Breast epithelium (tissue), 4 donors: ENCODE measurements around the gene MVB12A. TPM values are rescaled to one million over a fixed set of nuclear protein-coding genes. Genes with fewer than 3 reads are reported as not detected.
A peak's percentile ranks its signal among the peaks of the same experiment; 100 is the strongest.

Experiments used
- DNase-seq, 2 donors: peaks; one replicate each; pipeline ENCODE4 v3.0.0-alpha.2; 2019; ENCODE audit warnings: low spot score in 2 of 2
- H3K27ac ChIP-seq, 2 donors: fragments of 200-600 bp; sonication (generic) in 1 of 2; one replicate each; pipeline ENCODE4 v1.5.1; 2016 to 2019; ENCODE audit warnings: mild to moderate bottlenecking in 1 of 2
- H3K27me3 ChIP-seq, 2 donors: fragments of 200-600 bp; sonication (generic) in 1 of 2; one replicate each; pipeline versions ENCODE4 v1.5.1 to v1.6.0; 2017 to 2019; ENCODE audit warnings: control low read depth in 1 of 2, mild to moderate bottlenecking in 1 of 2
- H3K36me3 ChIP-seq: fragments of 200-600 bp; one replicate; pipeline ENCODE4 v1.5.1; 2019
- H3K4me1 ChIP-seq, 2 donors: fragments of 200-600 bp; sonication (generic); one replicate each; pipeline ENCODE4 v1.5.1; 2016 to 2019; ENCODE audit warnings: control low read depth in 1 of 2
- H3K4me3 ChIP-seq, 3 donors: fragments of 200-600 bp; sonication (generic); 1 replicate in 2 of 3; 2 replicates in 1 of 3; pipeline ENCODE4 v1.5.1; 2016 to 2019; ENCODE audit warnings: mild to moderate bottlenecking in 3 of 3, moderate library complexity in 2 of 3
- H3K9me3 ChIP-seq, 2 donors: fragments of 200-600 bp; sonication (generic) in 1 of 2; one replicate each; pipeline ENCODE4 v1.5.1; 2016 to 2019; ENCODE audit warnings: control low read depth in 1 of 2
- POLR2A ChIP-seq: fragments of 450-650 bp; IDR thresholded peaks from one replicate; pipeline ENCODE4 v1.6.1; 2016; ENCODE audit warnings: antibody characterized with exemption, mild to moderate bottlenecking, moderate library complexity
- POLR2AphosphoS5 ChIP-seq, 3 donors: sonication (generic); formaldehyde crosslinking; IDR thresholded peaks; one replicate each; pipeline ENCODE4 v1.6.1; 2017; ENCODE audit warnings: antibody characterized with exemption in 3 of 3
- intact Hi-C: fragments of 100-400 bp; cut with DNase I; formaldehyde crosslinking; loops from one replicate; pipeline ENCODE4 v1.15.1; 2023; ENCODE audit warnings: low total_unique reads
- total RNA-seq, 3 donors: library from RNA; depleted of rRNA; stranded (reverse); fragments of >200 nt; gene quantifications; one replicate each; pipeline ENCODE4 v1.1.0, GENCODE V29; 2016
- TF ChIP-seq, protein P1 (sequence below), 3 donors: fragments of 450-650 bp; IDR thresholded peaks; one replicate each; pipeline ENCODE4 v1.5.1; 2016 to 2017; ENCODE audit warnings: antibody characterized with exemption in 3 of 3, mild to moderate bottlenecking in 3 of 3, moderate library complexity in 3 of 3

MVB12A gene
- total RNA-seq, 3 donors from 2014 or later: 51.5 to 76.4 (median 74.1) TPM

DNA sequence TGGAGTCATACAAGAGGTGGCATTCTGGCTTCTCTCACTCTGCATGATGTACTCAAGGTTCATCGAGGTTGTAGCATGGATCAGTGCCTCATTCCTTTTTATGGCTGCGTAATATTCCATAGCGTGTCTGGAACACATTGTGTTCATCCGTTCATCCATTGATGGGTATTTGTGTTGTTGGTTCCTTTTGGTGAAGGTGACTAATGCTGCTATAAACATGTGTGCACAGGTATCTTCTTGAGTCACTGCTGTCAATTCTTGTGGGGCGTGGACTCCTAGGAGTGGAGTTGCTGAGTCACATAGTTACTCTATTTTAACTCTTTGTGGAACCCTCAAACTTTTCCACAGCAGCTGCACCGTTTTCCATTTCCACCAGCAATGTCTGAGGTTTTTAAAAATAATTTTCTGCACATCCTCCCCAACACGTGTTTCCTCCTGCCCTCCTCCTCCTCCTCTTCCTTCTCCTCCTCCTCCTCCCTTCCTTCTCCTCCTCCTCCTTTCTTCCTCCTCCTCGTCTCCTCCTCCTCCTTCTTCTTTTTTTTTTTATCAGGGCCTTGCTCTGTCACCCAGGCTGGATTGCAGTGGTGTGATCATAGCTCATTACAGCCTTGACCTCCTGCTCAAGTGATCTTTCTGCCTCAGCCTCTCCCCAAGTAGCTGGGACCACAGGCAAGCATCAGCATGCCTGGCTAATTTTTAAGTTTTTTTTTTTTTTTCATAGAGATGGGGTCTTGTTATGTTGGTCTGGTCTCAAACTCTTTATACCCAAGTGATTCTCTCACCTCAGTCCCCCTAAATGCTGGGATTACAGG lies 30.6 kb downstream of the MVB12A start:
- Histone ChIP-seq H3K36me3 (no peaks in the 10 kb centered on the region), H3K4me3 (no peak overlapping the region), H3K27ac (no peak overlapping the region), H3K4me1 (no peaks in the 10 kb centered on the region), H3K9me3 (no peaks in the 10 kb centered on the region), H3K27me3 (peaks cover 0 to 13% of the 10 kb centered on the region in 2 donors)
- TF ChIP-seq, protein P1, sequence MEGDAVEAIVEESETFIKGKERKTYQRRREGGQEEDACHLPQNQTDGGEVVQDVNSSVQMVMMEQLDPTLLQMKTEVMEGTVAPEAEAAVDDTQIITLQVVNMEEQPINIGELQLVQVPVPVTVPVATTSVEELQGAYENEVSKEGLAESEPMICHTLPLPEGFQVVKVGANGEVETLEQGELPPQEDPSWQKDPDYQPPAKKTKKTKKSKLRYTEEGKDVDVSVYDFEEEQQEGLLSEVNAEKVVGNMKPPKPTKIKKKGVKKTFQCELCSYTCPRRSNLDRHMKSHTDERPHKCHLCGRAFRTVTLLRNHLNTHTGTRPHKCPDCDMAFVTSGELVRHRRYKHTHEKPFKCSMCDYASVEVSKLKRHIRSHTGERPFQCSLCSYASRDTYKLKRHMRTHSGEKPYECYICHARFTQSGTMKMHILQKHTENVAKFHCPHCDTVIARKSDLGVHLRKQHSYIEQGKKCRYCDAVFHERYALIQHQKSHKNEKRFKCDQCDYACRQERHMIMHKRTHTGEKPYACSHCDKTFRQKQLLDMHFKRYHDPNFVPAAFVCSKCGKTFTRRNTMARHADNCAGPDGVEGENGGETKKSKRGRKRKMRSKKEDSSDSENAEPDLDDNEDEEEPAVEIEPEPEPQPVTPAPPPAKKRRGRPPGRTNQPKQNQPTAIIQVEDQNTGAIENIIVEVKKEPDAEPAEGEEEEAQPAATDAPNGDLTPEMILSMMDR (IDR thresholded peaks at IDR 0.05): no peak
- TF ChIP-seq POLR2A (no peak), POLR2AphosphoS5 (IDR thresholded peaks at IDR 0.05) (no peak)
- no peak for DNase-seq
- intact Hi-C loops: no loop called here

DNA sequence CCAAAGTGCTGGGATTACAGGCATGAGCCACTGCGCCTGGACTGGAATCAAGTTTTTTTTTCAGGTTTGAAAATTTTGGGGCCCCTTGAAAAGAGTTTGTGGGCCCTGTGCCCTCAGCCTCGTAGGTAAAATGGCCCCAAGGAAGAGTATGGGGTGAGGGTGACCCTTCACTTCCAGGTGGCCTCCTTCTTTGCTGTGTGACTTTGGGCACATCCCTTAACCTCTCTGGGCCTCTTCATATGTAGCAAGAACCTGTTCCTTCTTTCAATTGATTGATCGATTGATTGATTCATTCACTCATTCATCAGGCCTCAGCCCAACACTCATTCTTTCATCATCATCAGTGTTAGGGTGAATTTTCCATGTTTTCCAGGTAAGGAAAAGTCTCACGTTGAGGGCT lies 32.0 kb downstream of the MVB12A start:
- Histone ChIP-seq H3K27ac (no peak overlapping the region), H3K4me1 (no peaks in the 10 kb centered on the region), H3K27me3 (peaks cover 0 to 25% of the 10 kb centered on the region in 2 donors), H3K36me3 (no peaks in the 10 kb centered on the region), H3K4me3 (no peak overlapping the region), H3K9me3 (no peaks in the 10 kb centered on the region)
- TF ChIP-seq POLR2AphosphoS5 (IDR thresholded peaks at IDR 0.05): no peak
- TF ChIP-seq POLR2A: no peak
- TF ChIP-seq, protein P1 (IDR thresholded peaks at IDR 0.05): no peak
- no peak for DNase-seq
- intact Hi-C loops: no loop called here

DNA sequence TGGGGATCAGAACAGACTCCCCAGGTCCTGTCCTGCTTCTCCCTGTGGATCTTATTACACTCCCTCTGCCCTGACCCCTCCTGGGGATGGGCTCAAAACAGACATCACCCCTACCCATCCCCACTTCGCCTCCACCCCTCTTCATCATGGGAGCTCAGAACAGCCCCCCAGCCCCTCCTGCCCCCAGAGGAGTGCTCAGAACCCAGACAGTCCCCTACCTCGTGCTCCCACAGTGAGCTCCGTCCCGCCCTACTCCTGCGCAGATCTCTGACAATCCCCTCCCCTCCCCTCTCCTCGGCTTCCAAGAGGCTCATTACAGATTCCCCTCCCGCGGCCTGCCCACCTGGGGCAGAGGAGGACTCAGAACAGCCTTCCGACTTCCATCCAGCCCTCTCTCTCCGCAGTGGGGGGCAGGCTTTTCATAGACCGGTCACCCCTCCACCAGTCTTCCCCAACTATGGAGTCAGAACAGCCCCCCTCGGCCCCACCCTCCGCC lies 34.8 kb downstream of the MVB12A start:
- DNase-seq: no peak
- Histone ChIP-seq H3K27me3 (peaks cover 0 to 25% of the 10 kb centered on the region in 2 donors), H3K4me1 (no peaks in the 10 kb centered on the region), H3K27ac (no peak overlapping the region), H3K9me3 (no peaks in the 10 kb centered on the region), H3K36me3 (no peaks in the 10 kb centered on the region), H3K4me3 (no peak overlapping the region)
- intact Hi-C loops: no loop called here
- TF ChIP-seq POLR2AphosphoS5 (IDR thresholded peaks at IDR 0.05): no peak
- TF ChIP-seq, protein P1 (IDR thresholded peaks at IDR 0.05): no peak
- no peak for TF ChIP-seq POLR2A

GRCh38 chr19:17455308-17456123 lies 35.7 kb downstream of the MVB12A start:
- DNase-seq: no peak
- TF ChIP-seq POLR2AphosphoS5 (IDR thresholded peaks at IDR 0.05): no peak
- TF ChIP-seq, protein P1 (IDR thresholded peaks at IDR 0.05): no peak
- TF ChIP-seq POLR2A: no peak
- intact Hi-C loops: no loop called here
- Histone ChIP-seq H3K9me3 (no peaks in the 10 kb centered on the region), H3K4me1 (no peaks in the 10 kb centered on the region), H3K36me3 (no peaks in the 10 kb centered on the region), H3K27me3 (peaks cover 0 to 25% of the 10 kb centered on the region in 2 donors), H3K27ac (no peak overlapping the region), H3K4me3 (peak overlapping the region in 2 of 3 donors; percentile 10 to 21)

DNA sequence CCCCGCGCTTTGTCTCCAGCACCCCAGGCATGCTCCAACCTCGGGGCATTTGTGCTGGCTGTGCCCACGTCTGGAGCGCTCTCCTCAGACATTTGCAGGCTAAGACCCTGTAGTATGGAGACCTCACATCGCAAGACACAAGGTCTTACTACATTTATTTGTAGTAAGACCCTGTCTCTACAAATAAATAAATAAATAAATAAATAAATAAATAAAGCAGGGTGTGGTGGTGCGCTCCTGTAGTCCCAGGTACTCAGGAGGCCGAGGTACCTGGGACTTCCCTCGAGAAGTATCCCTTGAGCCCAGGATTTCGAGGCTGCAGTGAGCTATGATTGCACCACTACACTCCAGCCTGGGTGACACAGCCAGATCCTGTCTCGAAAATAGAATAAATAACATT lies 36.3 kb downstream of the MVB12A start:
- H3K27me3 ChIP-seq: peaks cover 0 to 25% of the 10 kb centered on the region in 2 donors
- TF ChIP-seq POLR2AphosphoS5 (IDR thresholded peaks at IDR 0.05): no peak
- TF ChIP-seq POLR2A: no peak
- TF ChIP-seq, protein P1 (IDR thresholded peaks at IDR 0.05): no peak
- no peaks in the 10 kb centered on the region for H3K36me3 ChIP-seq
- no peaks in the 10 kb centered on the region for H3K9me3 ChIP-seq
- peak overlapping the region in 1 of 3 donors; percentile 21 for H3K4me3 ChIP-seq
- H3K4me1 ChIP-seq: no peaks in the 10 kb centered on the region
- H3K27ac ChIP-seq: no peak overlapping the region
- intact Hi-C loops: no loop called here
- DNase-seq: no peak
